ENCODE data around the gene AUTS2.

The AUTS2 gene

GRCh38 chr7:69567800-69568199 is 30.5 kb upstream of the AUTS2 start:
- Mint-ChIP-seq H3K36me3 (ENCODE audit: low read depth) (no peaks in the 10 kb centered on the region), H3K27me3 (ENCODE audit: low read depth, poor library complexity) (peaks cover 11% of the 10 kb centered on the region), H3K4me1 (peaks cover 9% of the 10 kb centered on the region), H3K9me3 (no peaks in the 10 kb centered on the region), H3K27ac (no peak overlapping the region), H3K4me3 (no peak overlapping the region)
- DNase-seq: no peak
- TF ChIP-seq CTCF (IDR thresholded peaks at IDR 0.05): no peak

DNA sequence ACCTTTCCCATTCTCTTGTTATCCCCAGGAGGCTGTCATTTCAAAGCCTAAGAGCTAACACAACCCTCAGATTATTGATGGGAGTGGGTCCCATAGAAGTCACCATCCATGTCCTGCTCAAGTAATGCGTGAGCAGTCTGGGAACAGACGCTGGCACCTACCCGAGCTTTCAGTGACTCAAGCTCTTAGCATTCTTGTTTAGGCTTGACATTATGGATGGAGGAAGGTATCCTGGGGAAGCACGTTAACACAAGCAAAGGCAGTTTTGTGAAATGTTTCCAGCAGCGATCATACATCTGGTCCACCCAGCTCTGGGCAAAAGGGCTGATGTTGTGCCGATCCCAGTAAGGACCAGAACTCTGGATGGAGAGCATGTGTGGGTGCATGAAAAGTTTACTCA is 30.0 kb upstream of the AUTS2 start:
- no peaks in the 10 kb centered on the region for H3K9me3 Mint-ChIP-seq
- DNase-seq: no peak
- H3K4me1 Mint-ChIP-seq: peaks cover 9% of the 10 kb centered on the region
- peaks cover 11% of the 10 kb centered on the region for H3K27me3 Mint-ChIP-seq (ENCODE audit: low read depth, poor library complexity)
- no peak overlapping the region for H3K27ac Mint-ChIP-seq
- no peaks in the 10 kb centered on the region for H3K36me3 Mint-ChIP-seq (ENCODE audit: low read depth)
- no peak overlapping the region for H3K4me3 Mint-ChIP-seq
- no peak for TF ChIP-seq CTCF (IDR thresholded peaks at IDR 0.05)

- no peaks in the 10 kb centered on the region for H3K9me3 Mint-ChIP-seq
Observed at GRCh38 chr7:69575651-69576050, 22.6 kb upstream of the AUTS2 start.

DNA sequence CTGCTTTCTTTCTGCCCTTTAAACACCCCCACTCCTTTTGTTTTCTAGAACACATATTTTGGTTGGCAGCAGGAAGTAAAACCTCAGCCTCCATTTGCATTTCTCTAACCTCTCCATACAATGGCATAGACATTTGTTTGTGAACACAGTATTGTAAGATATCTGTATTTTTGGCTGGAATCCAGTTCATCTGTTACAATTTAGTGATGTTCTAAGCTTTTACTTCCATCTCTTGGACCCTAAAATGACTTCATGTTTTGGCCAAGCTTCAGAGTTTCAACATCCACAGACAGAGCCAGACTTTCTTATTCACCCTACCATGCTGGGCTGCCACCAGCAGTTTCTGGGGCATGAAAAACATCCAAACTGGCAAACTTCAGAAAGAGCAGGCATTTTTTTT is 21.1 kb upstream of the AUTS2 start:
- Mint-ChIP-seq H3K27ac (no peak overlapping the region), H3K9me3 (no peaks in the 10 kb centered on the region), H3K27me3 (ENCODE audit: low read depth, poor library complexity) (peaks cover 7% of the 10 kb centered on the region), H3K4me1 (no peaks in the 10 kb centered on the region), H3K36me3 (ENCODE audit: low read depth) (no peaks in the 10 kb centered on the region), H3K4me3 (no peak overlapping the region)
- DNase-seq: no peak
- no peak for TF ChIP-seq CTCF (IDR thresholded peaks at IDR 0.05)

More at GRCh38 chr7:69575651-69576050, 22.6 kb upstream of the AUTS2 start:
- Mint-ChIP-seq H3K4me3 (no peak overlapping the region), H3K4me1 (no peaks in the 10 kb centered on the region), H3K27ac (no peak overlapping the region), H3K36me3 (ENCODE audit: low read depth) (no peaks in the 10 kb centered on the region), H3K27me3 (ENCODE audit: low read depth, poor library complexity) (peaks cover 7% of the 10 kb centered on the region)
- no peak for DNase-seq
- no peak for TF ChIP-seq CTCF (IDR thresholded peaks at IDR 0.05)

GRCh38 chr7:69585169-69585568 is 13.1 kb upstream of the AUTS2 start:
- Mint-ChIP-seq H3K36me3 (ENCODE audit: low read depth) (no peaks in the 10 kb centered on the region), H3K4me3 (no peak overlapping the region), H3K9me3 (no peaks in the 10 kb centered on the region), H3K27ac (no peak overlapping the region), H3K27me3 (ENCODE audit: low read depth, poor library complexity) (peaks cover 13% of the 10 kb centered on the region), H3K4me1 (peaks cover 24% of the 10 kb centered on the region)
- no peak for TF ChIP-seq CTCF (IDR thresholded peaks at IDR 0.05)
- no peak for DNase-seq

- peaks cover 24% of the 10 kb centered on the region for H3K4me1 Mint-ChIP-seq
- TF ChIP-seq CTCF (IDR thresholded peaks at IDR 0.05): no peak
- no peaks in the 10 kb centered on the region for H3K36me3 Mint-ChIP-seq (ENCODE audit: low read depth)
- H3K4me3 Mint-ChIP-seq: no peak overlapping the region
- peaks cover 13% of the 10 kb centered on the region for H3K27me3 Mint-ChIP-seq (ENCODE audit: low read depth, poor library complexity)
- DNase-seq: no peak
- H3K9me3 Mint-ChIP-seq: no peaks in the 10 kb centered on the region
- H3K27ac Mint-ChIP-seq: no peak overlapping the region
Observed at GRCh38 chr7:69586321-69586720, 12.0 kb upstream of the AUTS2 start.
